Mucosa of descending colon (tissue), 3 donors: ENCODE measurements around the gene DENND1A. TPM values are rescaled to one million over a fixed set of nuclear protein-coding genes. Genes with fewer than 3 reads are reported as not detected.

Experiments
- ATAC-seq: fragments of 200-7000 bp; cut with Tn5 transposase; one replicate; pipeline ENCODE4 v1.9.1; 2020; ENCODE audit warnings: mild to moderate bottlenecking, moderate library complexity
- DNase-seq, 3 donors: peaks; one replicate each; pipeline ENCODE4 v3.0.0-alpha.2; 2020
- H3K36me3 ChIP-seq: fragments of 200-600 bp; one replicate; pipeline ENCODE4 v1.8.0; 2021; ENCODE audit warnings: low read depth, mild to moderate bottlenecking
- H3K4me1 ChIP-seq: fragments of 200-600 bp; one replicate; pipeline ENCODE4 v1.8.0; 2021; ENCODE audit warnings: low read depth, mild to moderate bottlenecking
- H3K4me3 ChIP-seq: fragments of 200-600 bp; one replicate; pipeline ENCODE4 v1.8.0; 2021; ENCODE audit warnings: mild to moderate bottlenecking
- H3K9me3 ChIP-seq: fragments of 200-600 bp; one replicate; pipeline ENCODE4 v1.8.0; 2021; ENCODE audit warnings: mild to moderate bottlenecking
- intact Hi-C, 2 donors: fragments of 100-400 bp; cut with DNase I in 1 of 2; cut with micrococcal nuclease in 1 of 2; formaldehyde crosslinking; loops; one replicate each; pipeline versions ENCODE4 v1.11.0 to v1.11.1; 2022; cut with DNase I, micrococcal nuclease
- total RNA-seq, 3 donors: library from RNA; stranded (reverse); fragmentation: NEBNext Ultra II Directional in 2 of 3; extraction: Animal tissue kit (Norgen Biotek cat#: 25700) in 2 of 3; gene quantifications; one replicate each; pipeline versions ENCODE4 v1.2.1 to v1.2.4, GENCODE V29; 2021 to 2023
- TF ChIP-seq, protein P1 (sequence below): fragments of 200-600 bp; IDR thresholded peaks from one replicate; pipeline ENCODE4 v1.8.0; 2022; ENCODE audit warnings: antibody characterized with exemption, mild to moderate bottlenecking
- donor health status: DM: no; HTN: no; CAD: no; lungs with moderate emphysema.
- donor health status: DM: no; HTN: no; CAD: no.
- donor health status: DM: no; HTN: yes; CAD: no.

Gene DENND1A
- total RNA-seq, 3 donors from 2014 or later = 32.8 to 50.0 (median 35.1) TPM

DNA sequence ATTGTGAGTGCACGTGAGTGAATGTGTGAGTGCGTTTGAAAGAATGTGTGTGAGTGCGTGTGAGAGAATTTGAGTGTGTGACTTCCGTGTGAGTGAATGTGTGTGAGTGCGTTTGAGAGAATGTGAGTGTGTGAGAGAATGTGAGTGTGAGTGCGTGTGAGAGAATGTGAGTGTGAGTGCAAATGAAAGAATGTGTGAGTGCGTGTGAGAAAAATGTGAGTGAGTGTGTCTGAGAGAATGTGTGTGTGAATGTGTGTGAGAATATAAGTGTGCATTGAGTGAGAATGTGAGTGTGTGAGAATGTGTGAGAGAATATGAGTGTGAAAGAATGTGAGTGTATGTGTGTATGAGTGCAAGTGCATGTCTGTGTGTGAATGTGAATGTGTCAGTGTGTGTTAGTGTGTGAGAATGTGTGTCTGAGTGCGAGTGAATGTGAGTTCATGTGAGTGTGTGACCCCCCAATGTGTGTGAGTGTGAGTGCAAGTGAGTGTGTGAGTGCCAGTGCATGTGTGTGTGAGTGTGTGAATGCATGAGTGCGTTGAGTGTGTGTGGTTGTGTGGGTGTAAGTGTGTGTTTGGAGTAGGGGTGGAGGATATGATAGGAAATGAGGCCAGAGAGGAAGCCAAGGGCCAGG is 43.8 kb upstream of the DENND1A start:
- Histone ChIP-seq H3K4me3 (no peak overlapping the region), H3K9me3 (no peaks in the 10 kb centered on the region), H3K36me3 (no peaks in the 10 kb centered on the region), H3K4me1 (no peaks in the 10 kb centered on the region)
- ATAC-seq (no peak), DNase-seq (no peak)
- TF ChIP-seq, protein P1, sequence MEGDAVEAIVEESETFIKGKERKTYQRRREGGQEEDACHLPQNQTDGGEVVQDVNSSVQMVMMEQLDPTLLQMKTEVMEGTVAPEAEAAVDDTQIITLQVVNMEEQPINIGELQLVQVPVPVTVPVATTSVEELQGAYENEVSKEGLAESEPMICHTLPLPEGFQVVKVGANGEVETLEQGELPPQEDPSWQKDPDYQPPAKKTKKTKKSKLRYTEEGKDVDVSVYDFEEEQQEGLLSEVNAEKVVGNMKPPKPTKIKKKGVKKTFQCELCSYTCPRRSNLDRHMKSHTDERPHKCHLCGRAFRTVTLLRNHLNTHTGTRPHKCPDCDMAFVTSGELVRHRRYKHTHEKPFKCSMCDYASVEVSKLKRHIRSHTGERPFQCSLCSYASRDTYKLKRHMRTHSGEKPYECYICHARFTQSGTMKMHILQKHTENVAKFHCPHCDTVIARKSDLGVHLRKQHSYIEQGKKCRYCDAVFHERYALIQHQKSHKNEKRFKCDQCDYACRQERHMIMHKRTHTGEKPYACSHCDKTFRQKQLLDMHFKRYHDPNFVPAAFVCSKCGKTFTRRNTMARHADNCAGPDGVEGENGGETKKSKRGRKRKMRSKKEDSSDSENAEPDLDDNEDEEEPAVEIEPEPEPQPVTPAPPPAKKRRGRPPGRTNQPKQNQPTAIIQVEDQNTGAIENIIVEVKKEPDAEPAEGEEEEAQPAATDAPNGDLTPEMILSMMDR = no peak
- intact Hi-C loops = loop anchor here in 1 of 2 donors (2.0 kb wide), 1 partner anchor 17 kb away; no protein-coding TSS in a partner anchor

- no peaks in the 10 kb centered on the region for H3K4me1 ChIP-seq
- intact Hi-C loops = no loop called here
- ATAC-seq (no peak), DNase-seq (no peak)
- H3K9me3 ChIP-seq = no peaks in the 10 kb centered on the region
- TF ChIP-seq, protein P1 = no peak
- H3K4me3 ChIP-seq = no peak overlapping the region
- no peaks in the 10 kb centered on the region for H3K36me3 ChIP-seq
Measured at GRCh38 chr9:123972618-123973017, 42.7 kb upstream of the DENND1A start.

GRCh38 chr9:123967323-123967722 is 37.4 kb upstream of the DENND1A start:
- DNase-seq = no peak
- no peak for ATAC-seq
- Histone ChIP-seq H3K36me3 (no peaks in the 10 kb centered on the region), H3K9me3 (no peaks in the 10 kb centered on the region), H3K4me3 (no peak overlapping the region), H3K4me1 (no peaks in the 10 kb centered on the region)
- intact Hi-C loops = no loop called here
- TF ChIP-seq, protein P1 = no peak

- DNase-seq (no peak), ATAC-seq (peak; percentile 25)
- Histone ChIP-seq H3K9me3 (no peaks in the 10 kb centered on the region), H3K36me3 (no peaks in the 10 kb centered on the region), H3K4me1 (no peaks in the 10 kb centered on the region), H3K4me3 (no peak overlapping the region)
- TF ChIP-seq, protein P1 = no peak
- intact Hi-C loops = no loop called here
Measured at GRCh38 chr9:123965801-123966686, 36.1 kb upstream of the DENND1A start.

GRCh38 chr9:123964761-123965160 is 34.8 kb upstream of the DENND1A start:
- Histone ChIP-seq H3K4me1 (no peaks in the 10 kb centered on the region), H3K36me3 (no peaks in the 10 kb centered on the region), H3K4me3 (no peak overlapping the region), H3K9me3 (no peaks in the 10 kb centered on the region)
- intact Hi-C loops = no loop called here
- no peak for DNase-seq
- TF ChIP-seq, protein P1 = no peak
- ATAC-seq = no peak
